Right renal pelvis (tissue), 4 donors: ENCODE data around the gene FAM229A. TPM values are rescaled to one million over a fixed set of nuclear protein-coding genes. Genes with fewer than 3 reads are reported as not detected.
"Not testable (repeated sequence)": the region's sequence is repeated elsewhere in the genome, so short reads cannot be mapped to it uniquely, and the experiment has no call there.

Experiments
- DNase-seq, 4 donors: peaks; one replicate each; pipeline ENCODE4 v3.0.0-alpha.2; 2013; ENCODE audit warnings: low read depth in 4 of 4, low spot score in 3 of 4, missing footprints in 1 of 4
- polyA plus RNA-seq, 4 donors: library from polyadenylated mRNA; unstranded; fragments of 120-200 nt; gene quantifications; one replicate each; pipeline ENCODE4 v1.2.1, GENCODE V29; 2013; ENCODE audit not compliant: insufficient read length in 4 of 4

Gene FAM229A
- polyA plus RNA-seq, result 1 to 10 TPM; 3.0 to 7.2 (median 6.6) TPM

GRCh38 chr1:32362474-32363313 is at the start of gene FAM229A, which contains the start of gene TSSK3:
FAM229A (minus strand) TSS chr1:32362485; CDS start chr1:32362091, 394 bp downstream.
TSSK3 (plus strand) TSS chr1:32362539; CDS start chr1:32362702, 163 bp downstream.
- no peak for DNase-seq

- DNase-seq, result no peak
Observed at GRCh38 chr1:32411261-32411660, 49.0 kb upstream of the FAM229A start.

- no peak for DNase-seq
Observed at GRCh38 chr1:32406629-32407111, 44.4 kb upstream of the FAM229A start.

GRCh38 chr1:32405672-32406467 is 43.6 kb upstream of the FAM229A start:
- DNase-seq, result no peak

GRCh38 chr1:32404946-32405345 is 42.7 kb upstream of the FAM229A start:
- DNase-seq, result no peak

- DNase-seq, result peak; percentile 45 to 70 (median 65)
Observed at GRCh38 chr1:32400876-32401631, 38.8 kb upstream of the FAM229A start.

- no peak for DNase-seq
Observed at GRCh38 chr1:32399843-32400242, 37.6 kb upstream of the FAM229A start.

- DNase-seq, result no peak
Observed at GRCh38 chr1:32398401-32398800, 36.1 kb upstream of the FAM229A start.

- DNase-seq, result not testable (repeated sequence)
Observed at GRCh38 chr1:32396524-32396923, 34.2 kb upstream of the FAM229A start.

GRCh38 chr1:32394890-32395432 is 32.7 kb upstream of the FAM229A start:
- DNase-seq, result peak in 2 of 4 donors; percentile 54 to 56

GRCh38 chr1:32394141-32394889 is 32.0 kb upstream of the FAM229A start, which contains the start of gene BSDC1:
BSDC1 (minus strand) TSS chr1:32394441; CDS start chr1:32394414, 27 bp downstream.
- DNase-seq, result peak; percentile 97 to 99 (median 98)

- DNase-seq, result peak in 1 of 4 donors; percentile 31
Observed at GRCh38 chr1:32393832-32394140, 31.5 kb upstream of the FAM229A start.

GRCh38 chr1:32393136-32393535 is 30.9 kb upstream of the FAM229A start:
- DNase-seq, result no peak

- DNase-seq, result no peak
Observed at GRCh38 chr1:32392325-32392724, 30.0 kb upstream of the FAM229A start.

- DNase-seq, result no peak
Observed at GRCh38 chr1:32390904-32391870, 28.9 kb upstream of the FAM229A start.

GRCh38 chr1:32388641-32389040 is 26.4 kb upstream of the FAM229A start:
- DNase-seq, result no peak

GRCh38 chr1:32386676-32387392 is 24.5 kb upstream of the FAM229A start:
- peak in 1 of 4 donors; percentile 17 for DNase-seq

GRCh38 chr1:32380057-32380456 is 17.8 kb upstream of the FAM229A start:
- DNase-seq, result no peak
